GM21619 (cell line): Measurements from ENCODE around the gene SYT1.

Experiments used
- ATAC-seq: cut with Tn5 transposase; IDR thresholded peaks from one replicate; pipeline ENCODE4 v1.9.1; 2021; ENCODE audit not compliant: unreplicated experiment

Gene SYT1

GRCh38 chr12:79127271-79127751, 262.7 kb downstream of the SYT1 start:
- peak; percentile 96 for ATAC-seq

GRCh38 chr12:79128956-79129355, 264.4 kb downstream of the SYT1 start:
- ATAC-seq: no peak

GRCh38 chr12:79138872-79139271, 274.3 kb downstream of the SYT1 start:
- ATAC-seq: no peak

GRCh38 chr12:79140711-79141110, 276.1 kb downstream of the SYT1 start:
- no peak for ATAC-seq

- ATAC-seq: no peak
Observed at GRCh38 chr12:79141776-79142175, 277.2 kb downstream of the SYT1 start.

GRCh38 chr12:79143803-79144202, 279.2 kb downstream of the SYT1 start:
- no peak for ATAC-seq

- ATAC-seq: no peak
Observed at GRCh38 chr12:79151956-79152355, 287.4 kb downstream of the SYT1 start.

GRCh38 chr12:79155683-79156082, 291.1 kb downstream of the SYT1 start:
- ATAC-seq: no peak

GRCh38 chr12:79156846-79157463, 292.4 kb downstream of the SYT1 start:
- no peak for ATAC-seq

GRCh38 chr12:79161249-79161934, 296.8 kb downstream of the SYT1 start:
- ATAC-seq: no peak

- no peak for ATAC-seq
Observed at GRCh38 chr12:79162147-79162772, 297.7 kb downstream of the SYT1 start.

GRCh38 chr12:79162948-79163347, 298.4 kb downstream of the SYT1 start:
- ATAC-seq: no peak

- no peak for ATAC-seq
Observed at GRCh38 chr12:79164890-79165289, 300.3 kb downstream of the SYT1 start.

GRCh38 chr12:79168687-79169086, 304.1 kb downstream of the SYT1 start:
- ATAC-seq: no peak

- no peak for ATAC-seq
Observed at GRCh38 chr12:79174626-79175025, 310.1 kb downstream of the SYT1 start.

GRCh38 chr12:79183003-79183402, 318.4 kb downstream of the SYT1 start:
- no peak for ATAC-seq

GRCh38 chr12:79183926-79184325, 319.4 kb downstream of the SYT1 start:
- ATAC-seq: no peak

GRCh38 chr12:79186506-79186905, 321.9 kb downstream of the SYT1 start:
- ATAC-seq: no peak

GRCh38 chr12:79187032-79187431, 322.5 kb downstream of the SYT1 start:
- no peak for ATAC-seq

- no peak for ATAC-seq
Observed at GRCh38 chr12:79191391-79191790, 326.8 kb downstream of the SYT1 start.

- ATAC-seq: no peak
Observed at GRCh38 chr12:79194595-79194994, 330.0 kb downstream of the SYT1 start.

- no peak for ATAC-seq
Observed at GRCh38 chr12:79199166-79199565, 334.6 kb downstream of the SYT1 start.
